Fibroblast of peridontal ligament (primary cell): Measurements from ENCODE around the gene SEMA4F.

ENCODE experiments used
- DNase-seq: peaks from one replicate; pipeline ENCODE4 v3.0.0-alpha.2; 2010; ENCODE audit errors: extremely low read depth

SEMA4F gene

DNA sequence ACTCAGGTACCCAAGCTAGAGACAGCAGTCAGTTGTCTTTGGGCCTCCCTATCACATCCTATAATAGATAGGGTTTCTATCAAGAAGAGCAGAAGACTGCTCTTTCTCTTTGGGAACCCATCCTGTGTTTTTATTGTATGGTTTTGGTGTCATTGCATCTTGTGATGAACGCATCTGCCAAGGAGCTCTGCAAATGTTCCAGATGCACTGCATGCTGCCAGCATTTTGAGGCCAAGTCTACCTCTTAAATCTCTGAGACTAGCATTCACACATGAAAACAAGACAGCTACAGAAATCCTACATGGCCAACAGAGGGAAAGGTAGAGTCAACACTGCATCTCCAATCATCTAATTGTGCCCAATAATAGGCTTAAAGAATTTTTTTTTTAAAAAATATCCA, 14.0 kb downstream of the SEMA4F start:
- DNase-seq: no peak

DNA sequence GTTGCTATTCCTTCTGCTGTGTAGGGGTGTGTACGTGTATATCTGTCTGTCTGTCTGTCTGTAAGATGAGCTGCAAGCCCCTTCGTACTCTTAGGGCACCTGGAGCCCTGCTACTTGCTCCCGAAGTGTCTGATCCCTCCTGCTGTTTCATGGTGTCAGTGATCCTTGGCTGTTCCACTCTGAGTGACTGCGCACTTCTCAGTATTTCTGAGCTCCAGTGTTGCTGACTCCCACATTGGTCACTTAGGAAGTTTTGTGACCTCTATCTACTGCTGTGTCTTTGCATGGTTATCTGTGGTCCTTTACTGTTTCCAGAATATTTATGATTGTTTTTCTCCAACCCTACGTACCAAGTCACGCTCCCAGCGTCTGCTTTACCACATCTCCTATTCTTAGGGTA, 16.2 kb downstream of the SEMA4F start:
- DNase-seq: no peak

DNA sequence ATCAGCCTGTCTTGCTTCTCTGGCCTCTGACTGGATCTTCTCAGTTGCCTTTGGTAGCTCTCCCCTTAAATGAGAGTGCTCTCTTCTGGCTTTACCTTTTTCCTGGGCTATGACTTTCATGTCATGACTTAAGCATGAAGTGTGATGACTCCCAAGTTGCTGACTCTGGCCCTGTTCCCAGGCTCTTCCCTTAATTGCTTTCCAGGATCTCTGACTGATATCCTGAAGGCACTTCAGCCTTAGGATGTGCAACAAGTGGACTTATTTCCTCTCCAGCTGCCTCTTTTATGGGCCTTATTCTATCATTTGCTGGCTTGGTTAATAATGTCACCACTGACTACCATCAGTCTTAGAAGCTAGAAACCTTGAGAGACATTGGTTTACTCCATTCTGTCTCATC, 17.4 kb downstream of the SEMA4F start:
- DNase-seq: peak; percentile 27

DNA sequence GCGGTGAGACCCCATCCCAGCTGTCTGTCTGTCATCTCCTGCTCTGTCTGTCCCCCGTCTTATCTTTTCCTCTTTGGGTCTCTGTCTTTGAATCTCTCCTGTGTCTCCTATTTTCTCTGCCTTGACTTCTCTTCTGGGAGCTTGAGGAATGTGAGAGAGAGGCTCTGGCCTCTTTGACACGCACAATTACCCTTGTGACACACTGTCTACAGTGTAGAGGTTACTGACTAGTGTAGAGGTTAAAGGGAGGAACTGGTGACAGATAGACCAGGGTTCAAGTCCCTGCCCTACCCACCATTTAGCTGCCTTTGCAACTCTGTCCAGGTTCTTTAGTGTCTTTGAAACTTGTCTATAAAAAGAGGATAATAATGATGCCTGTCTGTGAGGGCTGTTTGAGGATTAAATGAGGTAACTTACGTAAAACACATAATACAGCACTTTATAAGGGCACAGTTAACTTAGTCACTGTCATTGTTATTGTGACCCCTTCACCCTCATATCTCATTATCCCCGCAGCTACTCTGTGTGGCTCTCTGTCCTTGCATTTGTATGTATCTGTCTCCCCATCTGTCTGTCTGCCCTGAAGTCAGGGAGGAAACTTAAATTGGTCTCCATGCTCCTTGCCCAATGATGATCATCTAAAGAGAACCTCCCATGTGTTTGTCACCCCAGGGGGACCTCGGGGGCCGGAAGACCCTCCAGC, 19.9 kb downstream of the SEMA4F start:
- no peak for DNase-seq

DNA sequence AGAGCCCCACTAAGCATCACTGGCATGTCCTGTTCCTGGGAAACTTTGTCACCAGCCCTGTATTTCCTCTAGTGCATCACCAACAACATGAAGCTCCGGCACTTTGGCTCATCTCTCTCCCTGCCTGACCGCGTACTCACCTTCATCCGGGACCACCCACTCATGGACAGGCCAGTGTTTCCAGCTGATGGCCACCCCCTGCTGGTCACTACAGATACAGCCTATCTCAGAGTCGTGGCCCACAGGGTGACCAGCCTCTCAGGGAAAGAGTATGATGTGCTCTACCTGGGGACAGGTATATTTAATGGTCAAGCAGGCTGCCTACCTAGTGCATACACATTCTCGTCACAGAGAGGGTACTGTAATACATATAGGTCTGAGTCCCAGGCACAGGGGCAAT, 21.0 kb downstream of the SEMA4F start:
- no peak for DNase-seq

DNA sequence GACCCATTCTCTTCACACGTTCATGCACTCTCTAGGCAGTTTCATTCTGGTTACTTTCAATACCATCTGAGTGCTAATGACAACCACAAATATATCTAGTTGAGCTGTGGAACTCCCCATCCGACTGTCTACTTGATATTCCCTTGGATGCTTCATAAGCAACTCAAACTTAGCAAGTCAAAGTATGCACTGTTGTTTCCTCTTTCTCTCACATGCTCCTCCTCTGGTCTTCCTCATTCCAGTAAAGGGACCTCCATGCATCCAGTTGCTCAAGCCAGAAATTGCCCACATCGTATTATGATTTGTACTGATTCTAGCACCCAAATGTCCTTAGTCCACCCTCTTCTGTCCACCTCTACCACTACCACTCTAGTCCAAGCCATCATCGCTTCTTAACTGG, 22.3 kb downstream of the SEMA4F start:
- DNase-seq: no peak

DNA sequence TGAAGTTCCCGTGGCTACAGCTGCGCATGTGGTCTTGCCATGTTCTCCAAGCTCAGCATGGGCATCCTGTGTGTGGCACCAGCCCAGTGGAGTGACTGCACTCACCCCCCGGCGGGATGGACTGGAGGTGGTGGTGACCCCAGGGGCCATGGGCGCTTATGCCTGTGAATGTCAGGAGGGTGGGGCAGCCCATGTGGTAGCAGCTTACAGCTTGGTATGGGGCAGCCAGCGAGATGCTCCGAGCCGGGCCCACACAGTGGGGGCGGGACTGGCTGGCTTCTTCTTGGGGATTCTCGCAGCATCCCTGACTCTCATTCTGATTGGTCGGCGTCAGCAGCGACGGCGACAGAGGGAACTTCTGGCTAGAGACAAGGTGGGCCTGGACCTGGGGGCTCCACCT, 25.6 kb downstream of the SEMA4F start:
- no peak for DNase-seq

DNA sequence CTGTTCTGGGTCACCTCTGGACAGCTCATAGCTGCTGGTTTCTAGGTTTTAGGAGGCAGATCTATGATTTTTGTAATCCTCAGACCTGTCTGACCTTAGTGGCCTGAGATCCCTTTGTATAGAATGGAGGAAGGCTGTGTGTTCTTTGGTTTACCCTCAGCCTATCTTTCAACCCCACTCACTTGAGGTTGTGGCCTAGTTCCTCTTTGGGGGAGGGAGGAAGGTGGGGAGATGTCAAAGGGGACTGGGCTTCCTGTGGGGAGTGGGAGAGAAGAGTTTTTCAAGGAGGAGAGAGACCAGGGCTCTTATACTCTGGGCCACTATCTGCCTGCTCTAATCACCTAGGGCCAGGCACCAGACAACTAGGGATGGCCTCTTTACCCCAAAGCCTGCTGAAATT, 28.5 kb downstream of the SEMA4F start:
- no peak for DNase-seq

DNA sequence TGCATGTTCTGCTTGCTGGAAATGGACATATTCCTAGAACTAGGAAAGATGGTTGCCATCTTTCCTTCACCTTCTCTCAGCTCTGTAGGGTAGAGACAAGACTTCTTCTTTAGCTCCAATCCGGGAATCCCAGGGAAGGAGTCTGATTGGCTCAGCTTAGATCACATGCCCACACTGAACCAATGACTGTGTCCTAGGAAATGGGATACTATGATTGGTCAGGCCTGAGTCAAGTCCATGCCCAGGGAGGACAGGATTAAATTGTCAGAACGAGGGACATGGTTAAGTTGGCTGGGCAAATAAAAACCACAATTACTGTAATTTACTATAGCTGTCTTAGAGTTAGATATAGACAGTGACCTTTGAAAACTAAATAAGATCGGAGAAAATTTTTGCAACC, 31.4 kb downstream of the SEMA4F start:
- DNase-seq: no peak

DNA sequence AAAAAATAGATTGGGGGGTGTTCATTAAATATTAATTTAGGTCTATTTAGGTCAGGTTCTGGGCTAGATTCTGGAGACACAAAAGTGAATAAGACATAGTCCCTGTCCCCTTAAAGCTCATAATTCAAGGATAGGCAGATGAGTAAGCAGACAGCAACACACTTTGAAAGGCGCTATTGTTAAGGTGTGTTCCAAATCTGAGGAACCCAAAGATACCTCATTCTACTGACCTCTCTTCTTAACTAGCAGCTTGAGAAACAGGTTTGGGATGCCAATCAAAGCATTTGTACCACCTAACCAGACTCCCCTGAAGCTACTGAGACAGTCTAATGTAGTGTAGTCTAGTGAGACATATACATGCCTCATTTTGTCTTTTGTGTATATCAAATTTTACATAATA, 34.8 kb downstream of the SEMA4F start:
- DNase-seq: no peak

DNA sequence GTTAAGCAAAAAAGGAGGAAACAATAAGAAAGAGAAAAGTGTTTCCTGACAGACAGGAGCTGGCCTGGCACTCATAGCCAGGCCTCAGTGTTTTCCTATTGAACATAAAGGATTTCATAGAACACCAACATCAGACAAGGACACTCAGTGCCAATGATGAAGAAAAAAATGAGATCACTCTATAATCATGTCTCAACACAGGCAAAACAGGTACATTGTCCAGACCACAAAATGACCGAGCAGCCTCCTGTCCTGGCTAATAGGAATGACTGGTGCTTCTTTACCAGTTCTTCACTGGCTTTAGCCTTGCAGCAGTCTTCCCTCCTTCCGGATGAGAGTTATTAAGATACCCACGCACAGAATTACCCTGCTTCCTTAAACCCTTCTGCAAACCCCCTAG, 35.6 kb downstream of the SEMA4F start:
- DNase-seq: no peak

DNA sequence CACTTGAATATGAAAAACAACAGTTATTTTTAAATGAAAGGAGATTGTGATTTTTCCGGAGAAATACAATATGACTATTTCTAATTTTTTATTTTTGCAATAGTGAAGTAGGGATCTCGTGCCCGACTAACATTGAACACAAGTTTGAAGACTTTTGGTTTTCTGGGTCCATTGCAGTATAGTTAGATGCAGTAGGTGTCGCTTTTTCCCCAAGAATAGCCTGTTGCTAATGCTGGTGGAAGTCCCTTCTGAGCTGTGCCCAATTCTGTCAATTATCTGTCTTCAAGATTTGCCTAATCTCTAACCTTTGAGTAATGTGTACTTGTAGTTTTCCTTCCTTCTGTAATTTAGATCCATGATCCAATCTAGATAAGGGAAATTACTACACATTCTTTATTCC, 36.5 kb downstream of the SEMA4F start:
- peak; percentile 87 for DNase-seq

DNA sequence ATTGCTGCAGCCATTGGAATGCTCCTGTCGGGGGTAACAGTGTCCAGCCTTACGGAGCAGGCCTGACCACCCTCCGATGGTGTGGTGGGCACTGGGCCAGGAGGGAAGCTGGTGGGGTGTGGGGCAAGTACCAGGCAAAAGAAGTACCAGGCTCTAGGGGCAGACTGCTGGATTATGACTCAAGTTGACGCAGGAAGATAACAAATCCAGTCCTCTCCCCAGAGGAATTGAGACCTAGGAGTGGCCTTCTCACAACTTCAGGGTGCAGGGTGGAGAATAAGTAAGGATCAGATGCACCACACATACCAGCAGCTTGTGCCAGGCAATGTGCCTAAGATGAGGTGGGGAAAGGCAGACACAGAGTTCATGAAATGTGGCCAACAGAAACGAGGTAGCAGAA, 37.9 kb downstream of the SEMA4F start:
- DNase-seq: no peak

DNA sequence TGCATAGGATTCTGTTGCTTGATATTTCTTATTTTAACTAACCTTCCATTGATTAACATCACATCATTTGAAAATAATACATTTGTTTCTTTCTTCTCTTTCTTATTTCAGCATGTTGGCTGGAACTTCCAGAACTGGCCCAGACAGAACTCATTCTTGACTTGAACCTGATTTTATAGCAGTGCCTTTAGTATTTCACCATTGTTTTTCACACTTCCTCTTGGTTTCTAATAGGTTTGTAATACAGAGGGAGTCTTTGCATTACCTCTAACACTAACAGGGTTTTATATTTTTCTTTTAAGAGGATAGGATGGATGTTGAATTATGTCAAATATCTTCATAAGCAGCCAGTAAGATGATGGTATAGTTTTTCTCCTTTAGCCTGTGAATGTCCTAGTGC, 39.2 kb downstream of the SEMA4F start:
- no peak for DNase-seq

DNA sequence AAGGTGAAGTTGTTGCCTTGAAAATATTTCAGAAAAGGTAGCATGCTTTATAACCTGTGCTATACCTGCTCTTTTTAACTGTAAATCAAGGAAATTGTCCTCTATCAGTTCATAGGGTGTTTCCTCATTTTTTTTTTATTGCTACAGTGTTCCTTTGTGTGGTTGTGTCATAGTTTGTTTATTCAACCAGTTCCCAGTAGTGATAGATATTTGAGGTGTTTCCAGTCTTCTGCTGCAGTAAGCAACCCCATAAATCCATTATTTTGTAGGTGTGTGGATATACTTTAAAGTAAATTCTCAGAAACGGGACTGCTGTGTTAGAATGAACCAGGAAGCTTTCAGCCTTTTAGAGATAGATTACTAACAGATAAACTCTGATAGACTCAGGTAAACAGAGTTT, 39.6 kb downstream of the SEMA4F start:
- no peak for DNase-seq

DNA sequence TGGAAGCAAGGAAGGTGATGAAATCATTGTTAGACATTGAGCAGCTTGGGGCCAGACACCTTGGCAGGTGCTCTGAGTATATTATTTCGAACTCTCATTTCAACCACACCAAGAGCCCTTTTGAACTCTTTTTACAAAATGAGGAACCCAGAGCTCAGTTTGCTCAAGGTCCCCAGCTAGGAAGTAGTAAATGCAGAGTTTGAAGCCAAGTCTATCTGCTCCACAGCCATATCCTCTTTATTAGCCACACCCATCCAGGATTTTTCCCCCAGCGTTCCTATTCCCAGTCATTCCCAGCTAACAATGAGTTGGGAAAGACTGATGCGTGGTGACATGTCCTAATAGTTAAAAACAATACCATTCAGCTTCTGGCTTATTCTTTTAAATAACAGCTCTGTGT, 40.2 kb downstream of the SEMA4F start:
- DNase-seq: no peak

DNA sequence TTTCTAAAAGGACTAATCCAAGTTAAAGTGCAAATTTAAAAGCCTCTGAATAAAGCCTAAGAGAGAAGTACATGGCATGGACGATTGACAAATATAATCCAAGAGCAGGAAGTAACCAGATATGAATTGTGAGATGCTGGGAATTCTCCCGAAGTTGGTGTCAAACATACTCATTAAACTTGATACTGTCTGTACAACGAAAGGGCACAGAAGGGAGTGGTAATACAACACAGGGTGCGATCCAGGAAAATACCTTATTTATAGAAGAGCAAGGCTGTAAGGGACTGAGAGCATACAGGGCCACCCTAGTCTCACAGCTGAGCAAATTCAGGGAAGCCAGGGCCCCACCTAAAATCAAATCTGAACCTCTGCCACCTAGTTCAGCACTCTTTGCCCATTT, 41.6 kb downstream of the SEMA4F start:
- no peak for DNase-seq

DNA sequence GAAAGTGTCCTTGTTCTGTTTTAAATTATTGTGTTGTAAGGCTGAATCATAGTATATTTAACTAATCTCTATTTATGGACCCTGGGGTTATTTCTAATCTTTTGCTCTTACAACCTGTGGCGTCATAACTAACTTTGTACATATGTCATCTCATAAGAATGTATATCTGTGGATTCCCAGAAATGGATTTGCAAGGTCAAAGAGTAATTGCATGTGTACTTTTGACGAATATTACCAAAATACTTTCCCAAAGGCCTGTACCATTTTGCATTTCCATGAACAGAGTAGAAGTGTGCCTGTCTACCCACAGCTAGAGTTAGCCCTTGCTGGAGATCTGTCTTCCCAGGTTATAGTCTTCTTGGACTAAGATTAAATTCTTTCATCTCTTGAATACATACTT, 42.8 kb downstream of the SEMA4F start:
- peak; percentile 91 for DNase-seq

DNA sequence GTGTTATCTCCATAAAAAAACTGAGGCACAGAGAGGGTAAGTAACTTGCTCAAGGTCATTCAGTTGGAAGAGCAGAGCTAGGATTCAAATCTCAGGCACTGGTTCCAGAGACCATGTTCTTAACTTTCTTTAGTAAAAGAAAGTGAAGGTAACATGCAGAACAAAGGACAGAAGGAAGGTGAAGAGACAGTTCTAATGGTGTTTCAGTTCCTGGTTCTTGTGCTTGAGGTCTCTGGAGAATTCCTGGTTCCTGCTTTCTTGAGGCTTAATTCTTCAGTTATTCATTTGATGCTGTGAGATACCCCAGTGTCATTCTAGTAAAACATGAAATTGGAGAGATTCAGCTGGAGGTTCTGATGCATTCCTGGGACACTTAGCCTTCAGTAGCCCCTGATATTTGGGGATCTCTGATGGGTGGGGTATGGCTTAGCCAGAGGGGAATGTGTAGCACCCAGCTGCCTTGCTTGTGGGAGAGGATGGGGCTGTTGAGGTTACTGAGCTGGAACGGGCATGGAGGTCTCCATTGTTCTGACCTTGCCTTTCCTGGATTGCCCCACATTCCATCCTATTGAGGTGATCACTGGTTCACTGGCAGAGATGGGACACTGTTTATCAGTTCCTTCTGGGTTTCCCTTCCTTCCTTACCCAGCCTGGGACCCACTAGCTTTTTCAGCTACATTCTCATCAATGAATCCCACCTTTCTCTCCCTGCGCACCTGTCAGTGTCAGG, 46.8 kb downstream of the SEMA4F start:
- no peak for DNase-seq

DNA sequence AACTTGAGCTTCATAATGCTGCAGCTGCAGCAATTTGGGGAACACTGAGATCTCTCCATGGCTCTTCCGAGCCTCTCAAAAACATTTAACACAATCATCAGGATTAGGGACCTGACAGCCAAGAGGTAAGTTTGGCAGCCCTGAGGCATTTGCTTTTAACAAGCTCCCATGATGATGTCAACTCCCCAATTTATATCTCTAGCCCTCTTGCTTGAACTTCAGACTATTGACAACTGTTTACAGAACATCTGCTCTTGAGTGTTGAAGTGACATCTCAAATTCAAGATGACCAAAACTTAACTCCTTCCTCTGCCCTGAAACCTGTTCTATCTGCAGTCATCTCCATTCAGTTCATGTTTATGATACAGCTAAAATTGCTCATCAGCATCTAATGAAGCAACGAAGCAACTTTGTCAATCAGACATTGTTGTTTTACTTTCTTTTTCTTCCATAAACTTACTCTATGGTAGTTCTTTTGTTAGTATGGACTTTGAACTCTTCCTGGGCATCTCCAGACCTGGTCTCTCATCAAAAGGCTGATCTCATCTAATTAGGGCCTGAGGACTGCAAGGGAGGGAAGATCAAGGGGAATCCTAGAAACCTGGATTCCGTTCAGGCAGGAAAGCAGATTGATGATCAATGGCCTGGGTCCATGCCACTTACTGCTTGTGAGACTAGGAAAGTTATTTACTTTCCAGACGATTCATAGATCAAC, 48.1 kb downstream of the SEMA4F start:
- no peak for DNase-seq

DNA sequence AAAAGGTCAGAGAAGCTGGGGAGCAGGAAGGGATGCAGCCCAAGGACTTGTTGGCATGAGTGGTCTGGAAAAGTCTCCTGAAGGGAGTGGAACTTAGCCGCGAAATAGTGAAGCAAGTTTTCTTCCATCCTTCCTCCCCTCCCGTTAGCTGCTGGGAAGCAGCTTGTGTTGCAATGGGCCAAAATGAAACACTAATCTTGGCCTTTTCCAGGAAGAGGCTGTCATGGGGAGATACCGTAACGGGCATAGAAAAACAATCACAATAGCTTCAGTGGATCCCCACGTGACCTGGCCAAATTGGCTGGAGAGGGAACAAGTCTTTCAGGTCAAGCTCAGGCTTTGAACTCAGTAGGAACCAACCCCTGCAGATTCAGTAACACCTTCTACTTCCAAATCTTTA, 49.3 kb downstream of the SEMA4F start:
- peak; percentile 14 for DNase-seq

DNA sequence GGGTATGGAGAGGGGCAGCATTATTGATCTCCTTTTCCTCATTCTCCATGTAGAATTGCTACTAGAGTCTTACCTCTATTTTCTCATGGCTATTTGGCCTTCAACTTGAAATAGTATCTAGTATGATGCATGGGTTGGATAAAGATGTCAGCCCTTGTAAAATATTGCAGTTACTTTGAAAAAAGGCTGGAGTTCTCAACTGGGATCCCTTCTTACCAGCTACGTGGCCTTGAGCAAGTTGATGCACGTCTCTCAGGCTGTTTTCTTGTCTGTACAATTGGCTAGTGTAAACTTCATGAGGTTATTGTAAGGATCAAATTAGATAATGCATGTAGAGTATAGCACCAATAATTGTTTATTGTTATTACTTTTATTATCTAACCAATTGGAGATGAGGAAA, 50.2 kb downstream of the SEMA4F start:
- DNase-seq: no peak

DNA sequence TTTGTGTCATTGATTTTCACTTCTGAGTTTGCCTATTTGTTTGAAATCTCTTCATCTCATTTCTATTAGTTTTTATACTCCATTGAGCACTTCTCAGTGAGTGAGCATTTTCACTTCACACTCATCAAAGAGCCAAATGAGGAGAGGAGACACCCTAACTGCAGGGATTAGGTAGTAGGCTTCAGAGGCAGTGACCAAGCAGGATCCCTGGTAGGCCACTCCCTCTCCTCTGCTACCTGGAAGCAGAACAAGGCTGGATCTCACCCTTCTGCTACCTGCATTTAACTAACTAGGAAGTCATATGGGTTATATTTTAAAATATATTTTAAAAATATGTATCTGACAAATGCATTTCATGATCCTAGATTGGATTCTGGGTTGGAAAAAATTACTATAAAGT, 52.7 kb downstream of the SEMA4F start:
- no peak for DNase-seq
